ENCODE measurements around the gene BTF3. TPM values are rescaled to one million over a fixed set of nuclear protein-coding genes. Genes with fewer than 3 reads are reported as not detected.
"Not testable (repeated sequence)": the region's sequence is repeated elsewhere in the genome, so short reads cannot be mapped to it uniquely, and the experiment has no call there.

Gene BTF3
- polyA plus RNA-seq (ENCODE audit: insufficient read length in 4 of 4): 1,000 to 10,000 TPM in 2 of 4 donors, 100 to 1,000 TPM in 2; 977 to 1,050 (median 1,011) TPM

DNA sequence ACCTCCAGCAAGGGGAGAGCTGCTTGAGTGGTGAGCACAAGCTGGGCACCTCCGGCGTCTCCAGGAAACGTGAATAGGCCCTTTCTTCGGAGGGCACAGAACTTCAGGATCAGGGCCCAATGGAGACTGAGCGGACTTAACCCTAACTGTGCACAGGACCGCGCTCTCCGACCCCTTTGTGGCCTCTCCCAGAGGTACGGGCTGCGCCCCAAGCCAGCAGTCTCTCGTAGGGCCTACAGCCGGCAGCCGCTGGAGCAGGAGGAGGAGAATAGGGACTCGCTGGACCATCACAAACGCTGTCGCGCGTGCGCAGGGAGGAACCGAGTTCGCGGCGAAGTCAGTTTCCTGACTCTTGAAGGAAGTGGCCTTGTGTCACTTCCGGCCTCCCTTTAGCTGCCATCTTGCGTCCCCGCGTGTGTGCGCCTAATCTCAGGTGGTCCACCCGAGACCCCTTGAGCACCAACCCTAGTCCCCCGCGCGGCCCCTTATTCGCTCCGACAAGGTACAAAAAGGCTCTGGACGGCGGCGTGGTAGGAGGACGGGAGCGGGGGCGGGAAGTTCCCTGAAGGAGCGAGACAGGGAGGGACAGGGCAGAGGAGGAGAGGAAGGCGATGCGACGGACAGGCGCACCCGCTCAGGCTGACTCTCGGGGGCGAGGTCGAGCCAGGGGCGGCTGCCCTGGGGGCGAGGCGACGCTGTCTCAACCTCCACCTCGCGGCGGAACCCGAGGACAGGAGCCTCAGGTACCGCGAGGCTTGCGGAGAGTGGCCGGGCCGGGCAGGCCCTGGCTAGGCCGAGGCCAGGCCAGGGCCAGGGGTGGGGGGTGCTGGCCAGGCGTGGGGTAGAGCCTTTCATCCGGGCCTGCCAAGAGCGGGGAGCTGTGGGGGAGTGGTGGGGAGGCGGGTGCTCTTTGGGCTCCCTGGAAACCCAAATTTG is at the start of gene BTF3:
Gene BTF3 (plus strand): TSS at position 386 of the 936 bp plus-strand sequence. CDS start 226 bp downstream, at position 612.
- peak; percentile 93 to 97 (median 94) for DNase-seq (ENCODE audit: low read depth in 4 of 4, low spot score in 3 of 4)

DNA sequence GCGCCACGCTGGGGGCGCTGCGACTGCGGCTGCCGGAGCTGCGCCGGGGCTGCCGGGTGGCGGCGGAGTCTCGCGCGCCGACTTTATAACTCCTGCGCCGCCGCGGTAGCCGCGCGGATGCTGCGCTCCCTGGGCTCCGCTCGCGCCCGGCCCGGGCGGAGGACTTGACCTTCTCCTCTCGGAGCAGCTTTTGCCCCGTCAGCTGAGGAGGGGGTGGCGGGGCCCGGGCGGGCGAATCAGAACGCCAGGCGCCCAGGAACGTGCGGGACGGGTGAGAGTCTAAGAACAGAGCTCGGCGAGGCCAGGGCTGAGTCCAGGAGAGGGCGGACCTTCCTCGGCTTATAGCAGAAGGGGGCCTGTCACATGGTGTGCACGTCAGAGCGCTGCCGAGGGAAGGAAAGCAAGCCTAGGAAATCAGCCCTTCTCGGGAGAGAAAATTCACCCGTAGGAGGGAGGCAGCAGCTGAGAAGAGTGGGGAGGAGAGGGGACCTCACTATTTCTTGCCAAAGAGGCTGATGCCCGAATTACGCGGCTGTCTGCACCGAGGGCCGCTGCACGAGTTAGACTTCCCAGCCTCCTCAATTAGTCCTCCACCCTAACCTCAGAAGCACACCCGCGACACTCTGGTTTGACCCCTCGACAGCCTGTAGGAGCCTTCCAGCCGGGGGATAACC is 49.6 kb upstream of the BTF3 start, which contains the start of gene FOXD1:
Gene FOXD1 (minus strand): TSS at position 315 of the 674 bp plus-strand sequence. CDS start 415 bp downstream, outside the sequence.
- peak in 1 of 4 donors; percentile 88 for DNase-seq (ENCODE audit: low read depth in 4 of 4, low spot score in 3 of 4)

DNA sequence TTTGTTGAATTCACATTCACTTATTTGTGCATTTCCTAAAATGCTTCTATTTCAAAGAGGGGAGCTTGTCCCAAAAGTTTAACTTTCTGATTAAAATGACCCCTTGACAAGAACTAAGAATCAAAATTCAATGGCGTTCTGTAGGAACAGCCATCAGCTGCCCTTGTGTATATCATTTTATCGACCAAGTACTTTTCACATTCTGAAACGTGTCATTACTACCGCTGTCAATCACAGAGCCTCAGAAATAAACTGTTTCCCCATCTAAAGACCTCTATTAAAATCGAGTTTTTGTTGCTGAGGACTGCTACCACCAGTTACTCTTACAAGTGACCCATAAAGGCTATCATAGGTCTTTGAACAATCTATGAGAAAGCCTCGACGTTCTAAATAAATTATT is 48.1 kb upstream of the BTF3 start:
- no peak for DNase-seq (ENCODE audit: low read depth in 4 of 4, low spot score in 3 of 4)

DNA sequence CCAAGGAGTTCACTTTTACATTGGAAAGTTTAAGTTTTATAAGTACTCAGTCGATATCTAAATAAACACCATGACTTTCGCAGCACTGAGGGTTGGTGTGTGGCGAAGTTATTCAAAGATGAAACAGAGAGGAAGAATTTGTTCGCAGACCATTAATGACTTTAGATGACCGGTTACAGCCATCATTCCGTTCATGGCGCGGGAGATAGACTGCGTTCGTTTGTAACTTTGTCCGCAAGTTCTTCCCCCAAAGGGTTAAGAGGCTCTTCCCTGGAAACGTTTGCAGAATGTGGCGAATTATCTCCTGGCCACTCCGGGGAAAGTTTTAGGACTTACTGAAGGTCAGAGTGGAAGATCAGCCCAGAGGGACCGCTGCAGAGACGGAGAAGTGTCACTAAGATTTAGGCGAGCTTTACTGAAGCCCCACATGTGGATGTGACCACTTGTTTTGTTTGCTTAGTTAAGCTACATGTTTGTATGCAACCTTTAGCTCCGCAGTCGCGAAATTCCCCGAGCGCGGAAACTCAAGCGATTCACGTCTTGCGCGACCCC is 47.5 kb upstream of the BTF3 start:
- no peak for DNase-seq (ENCODE audit: low read depth in 4 of 4, low spot score in 3 of 4)

DNA sequence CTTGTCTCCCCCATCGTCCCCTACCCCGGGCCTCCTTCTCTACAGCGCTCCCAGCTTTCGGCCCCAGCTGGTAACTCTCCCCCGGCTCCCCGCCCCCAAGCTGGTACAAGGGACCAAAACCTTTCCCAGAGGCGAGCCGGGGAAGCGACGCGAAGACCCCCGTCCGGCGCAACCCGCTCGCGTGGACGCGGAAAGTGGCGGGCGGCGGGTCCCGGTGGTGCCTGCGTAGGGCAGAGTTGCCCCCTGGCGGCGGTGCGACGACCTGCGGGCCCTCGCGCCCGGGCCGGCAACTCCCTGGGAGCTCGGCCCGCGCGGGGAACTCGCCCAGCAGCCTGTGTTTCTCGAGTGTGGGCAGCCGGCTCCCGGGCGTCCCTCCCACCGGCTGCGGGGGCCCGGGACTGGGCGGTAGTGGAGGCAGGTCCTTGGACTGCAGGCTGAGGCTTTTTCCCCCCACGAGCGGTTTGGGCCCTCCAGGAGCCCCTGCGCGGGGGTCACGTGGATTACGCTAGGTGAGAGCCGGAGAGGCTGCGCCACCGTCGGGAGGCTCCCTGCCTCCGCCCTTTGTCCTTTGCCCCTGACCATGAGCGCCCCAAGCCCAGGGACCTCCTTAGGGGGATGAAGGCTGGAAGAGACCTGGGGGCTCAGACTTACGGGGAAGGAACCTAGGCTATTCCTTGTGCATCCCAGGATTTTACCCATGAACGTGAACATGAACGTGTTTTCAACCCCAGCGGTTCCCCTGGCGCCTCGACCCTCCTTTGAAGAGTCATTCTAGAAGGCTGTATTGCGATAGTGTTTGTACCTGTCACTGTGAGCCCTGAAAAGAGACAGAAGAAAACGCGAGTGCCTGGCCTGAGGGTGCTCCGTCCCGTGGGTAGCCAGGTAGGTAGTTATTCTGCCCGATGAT is 46.8 kb upstream of the BTF3 start:
- no peak for DNase-seq (ENCODE audit: low read depth in 4 of 4, low spot score in 3 of 4)

DNA sequence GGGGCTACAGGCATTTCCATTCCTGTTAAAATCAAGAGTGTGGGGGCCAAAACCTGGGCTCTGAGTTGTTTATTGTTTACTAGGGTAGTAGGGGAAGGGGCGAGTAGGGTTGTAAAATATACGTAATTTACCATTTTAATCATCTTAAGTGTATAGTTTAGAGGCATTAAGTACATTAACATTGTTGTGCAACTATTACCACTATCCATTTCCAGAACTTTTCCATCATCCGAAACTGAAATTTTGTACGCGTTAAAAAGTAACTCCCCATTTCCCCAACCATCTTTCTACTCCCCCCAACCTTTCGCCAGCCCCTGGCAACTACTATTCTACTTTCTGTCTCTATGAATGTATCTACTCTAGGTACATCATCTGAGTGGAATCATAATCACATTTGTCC is 46.0 kb upstream of the BTF3 start:
- no peak for DNase-seq (ENCODE audit: low read depth in 4 of 4, low spot score in 3 of 4)

DNA sequence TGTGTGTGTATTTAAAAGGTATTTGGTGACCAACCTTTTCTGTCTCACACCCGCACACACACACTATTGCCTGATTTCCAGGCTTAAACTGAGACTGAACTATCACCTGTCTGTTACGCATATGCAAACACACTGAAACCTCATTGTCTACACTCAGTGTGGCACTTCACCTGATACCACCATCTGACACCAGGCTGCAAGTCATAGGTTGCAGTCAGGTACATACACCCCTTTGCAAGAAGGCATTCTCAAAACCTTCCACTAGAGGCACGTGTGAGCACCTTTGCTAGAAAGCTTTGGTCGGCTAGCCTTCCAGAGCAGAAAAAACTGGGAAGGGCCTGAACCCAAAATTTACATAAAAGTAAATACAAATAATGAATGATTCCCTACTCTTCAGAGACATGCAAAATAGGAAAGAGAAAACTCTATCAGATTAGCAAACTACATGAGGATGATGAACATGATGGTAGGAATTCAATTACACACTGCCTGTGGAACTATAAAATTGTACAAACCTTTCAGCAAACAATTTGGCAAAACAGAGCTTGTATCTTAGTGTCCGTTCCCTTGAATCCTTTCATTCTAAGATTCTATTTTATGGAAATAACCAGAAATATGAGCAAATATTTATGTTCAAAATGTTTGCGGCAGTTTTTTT is 43.7 kb upstream of the BTF3 start:
- no peak for DNase-seq (ENCODE audit: low read depth in 4 of 4, low spot score in 3 of 4)

DNA sequence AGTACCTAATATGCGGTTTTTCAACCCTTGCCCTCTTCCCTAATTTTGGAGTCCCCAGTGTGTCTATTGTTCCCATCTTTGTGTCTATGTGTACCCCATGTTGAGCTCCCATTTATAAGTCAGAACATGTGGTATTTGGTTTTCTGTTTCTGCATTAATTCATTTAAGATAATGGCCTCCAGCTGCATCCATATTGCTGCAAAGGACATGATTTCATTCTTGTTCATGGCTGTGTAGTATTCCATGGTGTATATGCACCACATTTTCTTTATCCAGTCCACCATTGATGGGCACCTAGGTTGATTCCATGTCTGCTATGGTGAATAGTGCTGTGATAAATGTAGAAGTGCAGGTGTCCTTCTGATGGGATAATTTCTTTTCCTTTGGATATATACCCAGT is 41.8 kb upstream of the BTF3 start:
- DNase-seq (ENCODE audit: low read depth in 4 of 4, low spot score in 3 of 4): not testable (repeated sequence)

DNA sequence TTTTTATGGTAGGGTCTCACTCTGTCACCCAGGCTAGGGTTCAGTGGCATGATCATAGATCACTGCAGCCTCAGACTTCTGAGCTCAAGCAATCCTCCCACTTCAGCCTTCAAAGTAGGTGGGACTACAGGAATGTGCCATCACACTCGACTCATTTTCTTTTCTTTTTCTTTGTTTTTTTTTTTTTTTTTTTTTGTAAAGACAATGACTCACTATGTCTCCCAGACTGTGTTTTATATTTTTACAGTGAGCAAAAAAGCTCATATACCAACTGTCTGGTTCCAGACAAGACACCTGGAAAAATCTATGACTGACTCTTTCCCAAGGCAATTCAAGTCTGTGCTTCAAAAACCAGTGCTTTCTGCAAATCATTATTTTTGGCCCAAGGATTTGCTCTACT is 38.9 kb upstream of the BTF3 start:
- no peak for DNase-seq (ENCODE audit: low read depth in 4 of 4, low spot score in 3 of 4)

DNA sequence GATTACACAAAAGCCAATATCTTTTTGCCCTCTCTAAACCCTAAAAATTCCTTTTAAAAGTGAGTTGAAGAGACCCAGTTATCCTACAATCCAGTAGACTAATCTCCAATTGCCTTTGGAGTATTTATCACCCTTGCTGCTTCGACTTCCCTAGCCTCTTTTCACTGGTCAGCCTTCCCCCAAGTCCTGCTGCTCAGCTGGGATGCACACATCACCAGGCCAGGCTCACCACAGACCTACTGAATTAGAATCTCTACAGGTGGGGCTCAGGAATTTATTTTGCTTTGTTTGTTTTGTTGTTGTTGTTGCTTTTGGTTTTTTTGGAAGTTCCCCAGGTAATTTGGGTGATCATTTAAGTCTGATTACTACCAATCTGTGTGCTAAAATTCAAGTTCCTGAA is 38.1 kb upstream of the BTF3 start:
- no peak for DNase-seq (ENCODE audit: low read depth in 4 of 4, low spot score in 3 of 4)

DNA sequence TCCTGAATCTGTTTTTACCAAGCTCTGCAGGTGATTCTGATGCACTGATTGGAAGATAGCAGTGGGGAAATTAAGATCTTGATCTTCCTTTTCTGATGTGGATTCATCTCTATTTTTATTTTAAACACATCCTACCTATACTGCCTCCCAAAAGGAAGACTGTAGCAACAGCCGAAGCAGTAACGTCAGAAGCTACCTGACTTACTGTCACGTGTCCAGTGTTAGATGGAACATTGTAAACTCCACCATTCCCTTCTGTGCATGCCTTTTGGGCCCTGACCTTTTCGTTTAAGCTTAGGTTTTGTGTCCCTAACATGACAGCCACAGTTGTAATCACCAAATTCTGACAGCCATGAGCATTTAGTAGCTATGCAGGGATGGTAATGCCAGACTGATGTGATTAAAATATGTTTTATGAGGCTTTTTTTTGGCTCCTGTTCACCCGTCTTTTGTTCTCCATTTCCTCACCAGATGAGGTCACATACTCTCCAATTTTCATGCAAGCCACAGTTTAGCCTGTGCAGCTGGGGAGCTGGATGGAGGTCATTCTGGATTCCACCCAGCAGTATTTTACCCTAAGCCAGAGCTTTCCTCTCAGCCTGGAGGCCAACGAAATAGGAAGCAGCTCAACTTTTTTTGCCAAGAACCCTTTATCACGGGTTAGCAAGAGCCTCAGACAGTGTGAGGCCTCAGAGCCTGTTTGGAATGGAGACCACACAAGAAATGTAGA is 34.1 kb upstream of the BTF3 start:
- DNase-seq (ENCODE audit: low read depth in 4 of 4, low spot score in 3 of 4): no peak

DNA sequence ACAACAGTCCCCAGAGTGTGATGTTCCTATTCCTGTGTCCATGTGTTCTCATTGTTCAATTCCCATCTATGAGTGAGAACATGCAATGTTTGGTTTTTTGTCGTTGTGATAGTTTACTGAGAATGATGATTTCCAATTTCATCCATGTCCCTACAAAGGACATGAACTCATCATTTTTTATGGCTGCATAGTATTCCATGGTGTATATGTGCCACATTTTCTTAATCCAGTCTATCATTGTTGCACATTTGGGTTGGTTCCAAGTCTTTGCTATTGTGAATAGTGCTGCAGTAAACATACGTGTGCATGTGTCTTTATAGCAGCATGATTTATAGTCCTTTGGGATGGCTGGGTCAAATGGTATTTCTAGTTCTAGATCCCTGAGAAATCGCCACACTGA is 29.6 kb upstream of the BTF3 start:
- DNase-seq (ENCODE audit: low read depth in 4 of 4, low spot score in 3 of 4): not testable (repeated sequence)

DNA sequence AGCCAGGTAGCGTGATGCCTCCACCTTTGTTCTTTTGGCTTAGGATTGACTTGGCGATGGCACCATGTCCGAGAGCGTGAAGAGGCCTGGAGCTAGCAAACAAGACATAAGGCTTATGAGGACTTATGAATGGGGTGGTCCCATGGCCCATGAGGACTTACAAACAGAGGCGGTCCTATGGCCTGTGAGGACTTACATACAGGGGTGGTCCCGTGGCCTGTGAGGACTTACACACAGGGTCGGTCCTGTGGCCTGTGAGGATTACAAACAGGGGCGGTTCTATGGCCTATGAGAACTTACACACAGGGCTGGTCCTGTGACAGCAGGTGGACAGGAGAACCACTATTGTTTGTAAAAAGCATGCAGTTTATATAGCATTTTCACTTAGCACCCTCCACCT is 28.4 kb upstream of the BTF3 start:
- no peak for DNase-seq (ENCODE audit: low read depth in 4 of 4, low spot score in 3 of 4)

DNA sequence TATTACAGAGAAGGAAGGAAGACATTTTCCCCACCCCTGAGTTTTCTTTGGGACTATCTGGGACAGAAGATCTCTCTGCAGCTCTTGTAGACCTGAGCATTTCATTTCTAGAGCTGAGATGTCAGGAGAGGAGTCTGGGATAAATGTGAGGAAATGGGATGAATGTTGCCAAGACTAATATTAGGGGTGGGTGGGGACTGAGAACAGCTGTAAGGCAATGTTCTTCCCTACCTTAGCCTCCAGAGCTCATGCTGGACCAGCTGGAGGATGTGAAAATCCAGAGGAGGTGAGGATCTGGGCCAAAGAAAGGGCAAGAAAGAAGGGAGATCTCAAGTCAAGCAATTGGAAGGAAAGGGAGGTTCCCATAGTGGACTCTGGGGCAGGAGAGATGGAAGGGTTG is 26.6 kb upstream of the BTF3 start:
- no peak for DNase-seq (ENCODE audit: low read depth in 4 of 4, low spot score in 3 of 4)

DNA sequence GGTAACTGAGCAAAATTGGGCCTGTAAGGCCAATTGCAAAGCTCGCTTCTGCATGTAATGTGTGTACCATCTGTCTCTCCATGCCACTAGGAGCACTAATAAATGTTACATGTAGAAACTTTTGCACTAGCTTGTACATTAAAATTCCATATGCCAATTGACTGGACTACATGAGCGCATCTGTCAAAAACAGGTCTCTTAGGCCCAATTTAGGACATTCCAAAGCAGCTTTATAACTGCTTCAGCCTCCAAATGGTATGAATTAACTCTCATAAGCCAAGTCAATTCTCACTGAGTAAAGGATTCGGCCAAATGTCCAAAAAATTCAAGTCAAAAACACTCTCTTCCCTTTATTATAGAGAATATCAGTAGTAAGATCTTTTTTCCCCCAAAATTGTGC is 26.1 kb upstream of the BTF3 start:
- DNase-seq (ENCODE audit: low read depth in 4 of 4, low spot score in 3 of 4): no peak

DNA sequence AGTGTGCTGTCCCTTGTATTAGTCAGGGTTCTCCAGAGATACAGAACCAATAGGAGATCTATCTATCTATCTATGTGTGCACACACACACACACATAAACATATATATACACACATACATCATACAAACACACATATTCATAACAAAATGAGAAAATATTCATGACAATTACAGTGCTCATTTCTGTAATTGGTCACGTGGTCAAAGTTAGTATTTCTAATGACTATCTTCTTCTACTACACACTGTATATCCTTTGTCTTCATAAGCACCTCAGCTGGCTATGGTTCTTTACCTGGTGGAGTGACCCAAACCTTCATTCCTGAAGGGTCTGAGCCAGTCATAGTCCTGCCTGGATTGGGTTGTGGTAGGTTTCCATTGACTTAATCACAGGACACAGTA is 17.7 kb upstream of the BTF3 start:
- DNase-seq (ENCODE audit: low read depth in 4 of 4, low spot score in 3 of 4): no peak

DNA sequence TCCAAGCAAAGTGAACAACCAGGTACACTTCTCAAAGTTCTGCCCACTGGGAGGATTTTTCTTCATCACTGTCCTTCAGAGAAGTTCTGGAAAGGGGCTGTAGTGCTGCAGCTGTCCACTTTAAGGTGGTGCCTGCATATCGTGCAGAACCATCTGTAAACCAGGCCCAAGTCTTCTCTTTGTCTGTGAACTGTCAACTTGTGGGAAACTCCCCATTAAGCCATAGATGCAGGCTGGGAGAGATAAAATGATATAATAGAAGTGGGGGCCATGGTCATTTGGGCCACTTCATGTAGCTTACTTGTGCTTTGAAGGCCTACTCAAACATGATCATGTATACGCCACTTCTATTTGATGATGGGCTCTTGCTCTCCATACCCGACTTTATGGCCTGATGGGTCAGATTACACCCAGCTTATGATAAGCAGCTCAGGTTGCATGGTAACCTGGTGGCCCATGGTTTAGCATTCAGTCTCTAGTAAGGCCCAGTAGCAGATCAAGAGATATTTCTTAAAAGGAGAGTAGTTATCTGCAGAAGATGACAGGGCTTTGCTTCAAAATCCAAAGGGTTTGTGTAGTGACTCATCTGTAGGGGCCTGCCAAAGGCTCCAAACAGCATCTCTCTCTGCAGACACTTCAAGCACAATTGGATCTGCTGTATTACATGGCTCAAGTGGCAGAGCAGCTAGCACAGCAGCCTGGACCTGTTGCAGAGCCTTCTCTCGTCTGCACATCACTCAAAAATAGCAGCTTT is 15.7 kb upstream of the BTF3 start:
- DNase-seq (ENCODE audit: low read depth in 4 of 4, low spot score in 3 of 4): no peak

DNA sequence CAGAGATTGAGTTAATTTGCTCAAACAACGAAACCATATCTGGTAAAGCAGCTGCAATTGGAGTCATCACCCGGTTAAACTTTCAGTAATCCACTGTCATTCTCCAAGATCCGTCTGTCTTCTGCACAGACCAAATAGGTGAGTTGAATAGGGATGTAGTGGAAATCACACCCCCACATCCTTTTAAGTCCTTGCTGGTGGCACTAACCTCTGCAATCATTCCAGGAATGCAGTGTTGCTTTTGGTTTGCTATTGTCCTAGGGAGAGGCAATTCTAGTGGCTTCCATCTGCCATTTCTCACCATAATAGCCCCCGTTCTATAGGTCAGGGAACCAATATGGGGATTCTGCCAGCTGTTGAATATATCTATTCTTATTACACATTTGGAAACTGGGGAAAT is 14.6 kb upstream of the BTF3 start:
- DNase-seq (ENCODE audit: low read depth in 4 of 4, low spot score in 3 of 4): no peak
